ENCODE measurements around the gene STRN3. TPM values are rescaled to one million over a fixed set of nuclear protein-coding genes. Genes with fewer than 3 reads are reported as not detected.

Gene STRN3
- total and polyA plus RNA-seq, 5 donors, result 16.8 to 57.9 (median 49.2) TPM

DNA sequence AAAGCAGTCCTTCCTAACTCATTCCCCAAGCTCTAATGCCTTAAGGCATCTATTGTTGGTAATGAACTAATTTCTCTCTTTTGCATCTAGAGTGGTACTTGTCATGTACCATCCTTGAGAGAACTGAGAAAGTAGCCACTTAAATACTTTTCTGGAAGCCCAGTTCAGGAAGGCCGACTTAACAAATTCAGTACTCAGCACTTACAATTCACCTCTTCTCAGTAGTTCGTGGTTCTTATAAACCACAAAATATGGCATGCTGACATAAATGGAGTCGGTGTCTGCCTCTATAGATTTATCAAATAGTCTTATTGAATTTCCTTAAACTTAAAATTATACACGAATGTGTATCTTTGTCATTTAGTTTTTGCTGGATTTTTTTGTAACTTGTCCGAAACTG lies 161.2 kb downstream of the STRN3 start:
- no peaks in the 10 kb centered on the region for H3K4me1 ChIP-seq (ENCODE audit: control insufficient read depth, insufficient read depth, low read length)
- no peak overlapping the region for H3K27ac ChIP-seq (ENCODE audit: low read length)
- ATAC-seq, result no peak
- no peak overlapping the region for H3K4me3 ChIP-seq (ENCODE audit: low read length)
- no peaks in the 10 kb centered on the region for H3K27me3 ChIP-seq (ENCODE audit: control insufficient read depth, insufficient read depth)
- no peaks in the 10 kb centered on the region for H3K9me3 ChIP-seq (ENCODE audit: control insufficient read depth, low read length)
- 77% methylated on average over 5 of the region's 5 CpGs for WGBS
- DNase-seq, result no peak
- intact Hi-C loops (cut with DNase I), result no loop called here

DNA sequence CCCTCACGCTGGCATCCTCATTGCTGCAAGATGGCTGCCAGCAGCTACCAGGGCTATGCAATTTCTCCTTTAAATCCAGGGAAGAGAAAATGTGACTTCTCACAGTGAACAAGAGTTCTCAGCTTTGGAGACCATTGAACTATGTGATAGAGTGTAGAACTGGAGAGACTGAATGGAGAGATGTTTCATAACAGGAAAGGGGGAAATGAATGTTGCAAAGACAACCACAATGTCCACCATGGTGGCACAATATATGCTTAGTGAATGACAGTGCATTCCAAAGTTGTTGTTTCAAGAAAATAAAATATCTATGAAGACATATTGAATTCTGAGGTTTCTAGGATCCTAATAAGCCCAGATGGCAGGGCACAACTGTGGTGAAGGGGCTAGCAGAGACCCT lies 165.0 kb downstream of the STRN3 start:
- DNase-seq (no peak), ATAC-seq (no peak)
- Histone ChIP-seq H3K9me3 (ENCODE audit: control insufficient read depth, low read length) (no peaks in the 10 kb centered on the region), H3K4me3 (ENCODE audit: low read length) (no peak overlapping the region), H3K27ac (ENCODE audit: low read length) (no peak overlapping the region), H3K27me3 (ENCODE audit: control insufficient read depth, insufficient read depth) (no peaks in the 10 kb centered on the region), H3K4me1 (ENCODE audit: control insufficient read depth, insufficient read depth, low read length) (no peaks in the 10 kb centered on the region)
- 77% methylated on average over 1 of the region's 1 CpG for WGBS
- intact Hi-C loops (cut with DNase I), result no loop called here

DNA sequence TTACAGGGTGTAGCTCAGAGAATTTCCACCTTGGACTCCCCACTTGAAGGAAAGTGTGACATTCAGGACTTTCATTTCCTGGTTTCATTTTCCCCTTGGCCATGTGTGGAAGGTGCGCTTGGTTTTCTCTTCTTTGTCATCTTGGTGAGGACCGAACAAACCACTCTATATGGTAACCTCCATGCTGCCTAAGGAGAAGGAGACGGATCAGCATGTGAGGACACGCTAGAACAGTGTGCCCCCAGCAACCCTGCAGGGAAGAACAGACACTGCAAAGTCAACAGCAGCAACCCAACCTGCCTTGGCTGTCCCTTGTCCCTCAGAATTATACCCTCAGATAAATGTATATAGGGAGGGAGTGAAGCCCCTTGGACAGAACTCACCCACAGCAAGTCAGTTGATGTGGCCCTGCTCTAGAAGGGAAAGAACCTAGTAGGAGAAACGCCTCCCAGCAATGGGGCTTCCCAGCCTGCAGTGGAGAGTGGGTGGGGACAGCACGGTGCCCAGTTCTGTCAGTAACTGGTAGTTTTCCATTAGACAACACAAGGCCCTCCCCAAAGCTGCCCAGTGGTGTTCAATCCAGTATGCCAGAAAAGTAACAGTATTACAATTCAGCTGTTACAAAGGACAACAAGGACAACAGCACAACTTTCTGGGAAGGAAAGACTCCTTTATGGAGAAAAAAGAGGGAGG lies 170.7 kb downstream of the STRN3 start:
- DNase-seq, result no peak
- Histone ChIP-seq H3K27me3 (ENCODE audit: control insufficient read depth, insufficient read depth) (no peaks in the 10 kb centered on the region), H3K4me1 (ENCODE audit: control insufficient read depth, insufficient read depth, low read length) (no peaks in the 10 kb centered on the region), H3K4me3 (ENCODE audit: low read length) (no peak overlapping the region), H3K27ac (ENCODE audit: low read length) (no peak overlapping the region), H3K9me3 (ENCODE audit: control insufficient read depth, low read length) (no peaks in the 10 kb centered on the region)
- WGBS, result 87% methylated on average over 6 of the region's 6 CpGs
- intact Hi-C loops (cut with DNase I), result no loop called here
- ATAC-seq, result no peak

DNA sequence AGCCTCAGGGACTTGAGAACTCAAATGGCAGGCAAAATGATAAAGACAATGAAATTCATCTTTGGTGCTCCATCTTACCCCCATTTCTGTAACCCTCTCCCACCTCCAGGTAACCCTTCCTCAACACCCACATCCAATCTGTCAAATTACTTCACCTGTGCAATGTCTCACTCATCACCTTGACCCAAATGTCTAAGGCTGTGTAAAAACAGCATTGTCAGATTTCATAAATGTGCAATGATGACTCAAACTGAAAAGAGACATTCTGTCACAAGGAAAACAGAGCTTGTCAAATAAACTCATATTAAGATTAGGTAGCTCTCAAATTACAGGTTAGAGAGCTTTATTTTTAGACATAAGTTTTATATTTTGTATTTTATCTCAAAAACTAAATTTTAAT lies 171.7 kb downstream of the STRN3 start:
- no peaks in the 10 kb centered on the region for H3K9me3 ChIP-seq (ENCODE audit: control insufficient read depth, low read length)
- intact Hi-C loops (cut with DNase I), result no loop called here
- no peak for DNase-seq

DNA sequence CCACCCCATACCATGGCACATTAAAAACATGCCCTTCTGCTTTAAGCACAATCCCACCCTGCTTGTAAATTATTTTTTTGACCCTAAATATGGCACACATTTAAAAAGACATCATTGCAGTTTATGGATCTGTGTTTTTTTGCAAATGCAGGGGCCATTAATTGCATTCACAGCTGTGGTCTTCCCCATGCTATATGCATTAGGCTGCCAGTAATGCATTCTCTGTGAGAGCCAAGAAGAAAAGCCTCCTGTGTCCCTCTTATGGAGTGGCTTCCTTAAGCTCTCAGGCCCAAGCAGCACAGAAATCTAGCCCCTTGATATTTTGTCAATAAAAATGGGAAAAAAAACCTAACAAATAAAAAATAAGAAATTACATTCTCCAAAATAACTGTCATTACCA lies 172.2 kb downstream of the STRN3 start:
- no peaks in the 10 kb centered on the region for H3K9me3 ChIP-seq (ENCODE audit: control insufficient read depth, low read length)
- no peak for DNase-seq
- ATAC-seq, result no peak
- H3K4me3 ChIP-seq (ENCODE audit: low read length), result no peak overlapping the region
- H3K27ac ChIP-seq (ENCODE audit: low read length), result no peak overlapping the region
- no peaks in the 10 kb centered on the region for H3K27me3 ChIP-seq (ENCODE audit: control insufficient read depth, insufficient read depth)
- H3K4me1 ChIP-seq (ENCODE audit: control insufficient read depth, insufficient read depth, low read length), result no peaks in the 10 kb centered on the region
- intact Hi-C loops (cut with DNase I), result no loop called here

More for the DNA sequence above, 171.7 kb downstream of the STRN3 start:
- no peak overlapping the region for H3K27ac ChIP-seq (ENCODE audit: low read length)
- ATAC-seq, result no peak
- no peaks in the 10 kb centered on the region for H3K4me1 ChIP-seq (ENCODE audit: control insufficient read depth, insufficient read depth, low read length)
- H3K27me3 ChIP-seq (ENCODE audit: control insufficient read depth, insufficient read depth), result no peaks in the 10 kb centered on the region
- H3K4me3 ChIP-seq (ENCODE audit: low read length), result no peak overlapping the region

DNA sequence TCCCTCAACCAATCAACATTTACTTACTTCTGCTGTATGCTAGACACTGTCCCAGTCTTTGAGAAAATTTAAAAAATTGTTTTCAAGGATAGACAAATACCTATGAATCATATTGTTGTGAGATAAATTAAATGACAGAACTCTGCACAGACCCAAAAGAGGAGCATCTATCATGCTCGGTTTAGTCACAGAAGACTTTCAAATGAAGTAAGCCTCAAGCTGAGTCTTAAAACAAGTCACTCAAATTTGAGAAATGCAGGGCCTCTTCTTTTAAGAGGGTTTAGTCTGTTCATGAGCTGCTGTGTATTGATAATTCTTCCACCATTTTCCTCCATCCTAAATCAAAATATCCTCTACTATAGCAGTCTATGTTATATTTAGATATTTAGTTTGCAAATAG lies 176.2 kb downstream of the STRN3 start:
- DNase-seq (no peak), ATAC-seq (no peak)
- Histone ChIP-seq H3K4me1 (ENCODE audit: control insufficient read depth, insufficient read depth, low read length) (no peaks in the 10 kb centered on the region), H3K4me3 (ENCODE audit: low read length) (no peak overlapping the region), H3K27me3 (ENCODE audit: control insufficient read depth, insufficient read depth) (no peaks in the 10 kb centered on the region), H3K27ac (ENCODE audit: low read length) (no peak overlapping the region), H3K9me3 (ENCODE audit: control insufficient read depth, low read length) (no peaks in the 10 kb centered on the region)
- 89% methylated on average over 1 of the region's 1 CpG for WGBS
- intact Hi-C loops (cut with DNase I), result no loop called here

DNA sequence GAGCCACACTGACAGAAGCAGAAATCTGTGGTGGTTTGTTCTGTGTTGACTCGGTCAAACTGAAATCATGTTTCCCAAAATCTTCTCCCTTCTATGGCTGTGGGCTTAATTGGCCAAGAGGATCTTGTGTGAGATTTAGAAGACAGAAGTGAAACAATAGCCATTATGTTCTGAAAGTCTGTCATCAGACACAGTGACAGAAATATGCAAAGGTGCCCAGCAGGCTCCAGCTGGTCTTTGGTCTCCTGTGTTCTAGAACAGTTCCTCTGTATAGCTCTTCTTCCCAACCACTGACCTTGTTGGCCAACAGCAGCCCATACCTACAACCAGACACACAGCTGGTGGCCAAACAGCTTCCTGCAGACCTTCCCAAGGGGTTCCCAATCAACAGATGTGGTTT lies 176.8 kb downstream of the STRN3 start:
- DNase-seq (no peak), ATAC-seq (no peak)
- no peaks in the 10 kb centered on the region for H3K4me1 ChIP-seq (ENCODE audit: control insufficient read depth, insufficient read depth, low read length)
- no peak overlapping the region for H3K4me3 ChIP-seq (ENCODE audit: low read length)
- intact Hi-C loops (cut with DNase I), result no loop called here
- no peak overlapping the region for H3K27ac ChIP-seq (ENCODE audit: low read length)
- WGBS, result 82% methylated on average over 1 of the region's 1 CpG
- H3K27me3 ChIP-seq (ENCODE audit: control insufficient read depth, insufficient read depth), result no peaks in the 10 kb centered on the region
- H3K9me3 ChIP-seq (ENCODE audit: control insufficient read depth, low read length), result no peaks in the 10 kb centered on the region

DNA sequence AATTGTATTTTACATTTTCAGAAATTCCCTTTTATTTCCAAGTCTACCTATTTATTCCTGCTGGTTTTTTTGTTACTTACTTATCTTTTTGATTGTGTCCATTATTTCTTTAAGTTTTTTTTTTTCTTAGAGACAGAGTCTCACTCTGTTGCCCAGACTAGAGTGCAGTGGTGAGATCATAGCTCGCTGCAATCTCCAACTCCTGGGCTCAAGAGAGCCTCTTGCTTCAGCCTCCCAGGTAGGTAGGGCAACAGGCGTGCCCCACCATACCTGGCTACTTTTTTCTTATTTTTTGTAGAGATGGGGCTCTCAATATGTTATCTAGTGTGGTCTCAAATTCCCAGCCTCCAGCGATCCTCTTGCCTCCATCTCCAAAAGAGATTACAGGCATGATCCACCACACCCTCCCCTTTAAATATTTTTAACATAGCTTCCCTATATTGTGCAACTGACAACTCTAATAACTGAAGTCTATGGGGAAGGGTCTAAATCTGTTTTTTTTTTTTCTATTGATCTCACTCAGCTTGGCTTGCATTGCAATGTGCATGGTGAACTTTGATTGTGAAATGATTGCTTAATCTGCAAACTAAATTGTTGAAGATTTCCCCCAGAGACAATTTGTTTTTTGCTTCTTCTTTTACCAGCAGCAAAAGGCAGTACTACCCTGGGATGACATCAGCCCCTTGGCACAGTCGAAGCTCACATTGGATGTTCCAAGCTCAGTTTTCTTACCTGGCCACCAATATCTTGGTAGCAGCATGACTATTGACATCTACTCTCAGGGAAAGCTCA lies 177.5 kb downstream of the STRN3 start:
- Histone ChIP-seq H3K27ac (ENCODE audit: low read length) (no peak overlapping the region), H3K4me3 (ENCODE audit: low read length) (no peak overlapping the region), H3K9me3 (ENCODE audit: control insufficient read depth, low read length) (no peaks in the 10 kb centered on the region), H3K4me1 (ENCODE audit: control insufficient read depth, insufficient read depth, low read length) (no peaks in the 10 kb centered on the region), H3K27me3 (ENCODE audit: control insufficient read depth, insufficient read depth) (no peaks in the 10 kb centered on the region)
- ATAC-seq (no peak), DNase-seq (no peak)
- intact Hi-C loops (cut with DNase I), result no loop called here
- WGBS, result 81% methylated on average over 4 of the region's 4 CpGs

Small RNA genes lying within 50 kb of the gene (microRNA-seq; reads per million reads assigned to microRNA genes)
- 6.3 to 13.4 reads per million in 2 donors for gene MIR624

Other genes starting within 250 kb of the STRN3 start
- gene COCH, start 151.8 kb downstream of the STRN3 start, total RNA-seq, result 1 to 10 TPM in 1 of 4 donors, under 1 TPM in 3; 0.38 to 1.8 (median 0.74) TPM
- gene COCH, start 151.8 kb downstream of the STRN3 start, polyA plus RNA-seq, result 0.66 TPM
- gene AP4S1, start 730 bp downstream of the STRN3 start, total RNA-seq, result 10 to 100 TPM in 1 of 4 donors, 1 to 10 TPM in 3; 8.1 to 10.9 (median 9.2) TPM
- 11.5 TPM for gene AP4S1, start 730 bp downstream of the STRN3 start, polyA plus RNA-seq
- 100 to 1,000 TPM; 122 to 159 (median 141) TPM for gene HECTD1, start 181.4 kb upstream of the STRN3 start, total RNA-seq
- 67.3 TPM for gene HECTD1, start 181.4 kb upstream of the STRN3 start, polyA plus RNA-seq

Data from right cardiac atrium (tissue), 5 donors.